ENCODE results near the gene MATN4. TPM values are rescaled to one million over a fixed set of nuclear protein-coding genes. Genes with fewer than 3 reads are reported as not detected.

MATN4 gene
- total and polyA plus RNA-seq, 11 donors: not detected

- H3K4me1 ChIP-seq: peaks cover 3 to 70% (median 54%) of the 10 kb centered on the region in 12 donors
- H3K36me3 ChIP-seq: no peaks in the 10 kb centered on the region
- intact Hi-C loops (cut with DNase I): loop anchor here in 1 of 10 donors (10.0 kb wide), 1 partner anchor 448 kb away; the partner anchor contains the start of genes DNTTIP1 and WFDC3
- 19 to 41% (median 31%) methylated on average over 3 of the region's 3 CpGs for WGBS, 4 donors
- DNase-seq (no peak), ATAC-seq (no peak)
- H3K27me3 ChIP-seq: no peaks in the 10 kb centered on the region
- H3K27ac ChIP-seq: peak overlapping the region; percentile 84 to 97 (median 95)
- peak overlapping the region in 11 of 12 donors; percentile 60 to 95 (median 77) for H3K4me3 ChIP-seq
- no peak for TF ChIP-seq POLR2A (IDR thresholded peaks at IDR 0.05)
- TF ChIP-seq CTCF (IDR thresholded peaks at IDR 0.05): no peak
- no peaks in the 10 kb centered on the region for H3K9me3 ChIP-seq
Measured at GRCh38 chr20:45346291-45346718, 38.2 kb upstream of the MATN4 start.

GRCh38 chr20:45345104-45345936 is 37.2 kb upstream of the MATN4 start:
- H3K27me3 ChIP-seq: no peaks in the 10 kb centered on the region
- no peaks in the 10 kb centered on the region for H3K9me3 ChIP-seq
- TF ChIP-seq CTCF (IDR thresholded peaks at IDR 0.05) (no peak), POLR2A (IDR thresholded peaks at IDR 0.05) (no peak)
- H3K4me3 ChIP-seq: peak overlapping the region in 11 of 12 donors; percentile 3 to 95 (median 77)
- peak in 2 of 4 donors; percentile 16 to 23 for ATAC-seq
- intact Hi-C loops (cut with DNase I): loop anchor here in 1 of 10 donors (10.0 kb wide), 1 partner anchor 449 kb away; the partner anchor contains the start of genes DNTTIP1 and WFDC3
- peak in 2 of 5 donors; percentile 33 to 45 for DNase-seq
- 32 to 52% (median 45%) methylated on average over 9 of the region's 9 CpGs for WGBS, 4 donors
- H3K36me3 ChIP-seq: no peaks in the 10 kb centered on the region
- H3K27ac ChIP-seq: peak overlapping the region; percentile 84 to 97 (median 95)
- H3K4me1 ChIP-seq: peaks cover 3 to 79% (median 62%) of the 10 kb centered on the region in 12 donors

GRCh38 chr20:45344168-45344860 is 36.2 kb upstream of the MATN4 start:
- ATAC-seq: peak in 3 of 4 donors; percentile 27 to 35 (median 29)
- H3K36me3 ChIP-seq: no peaks in the 10 kb centered on the region
- H3K9me3 ChIP-seq: no peaks in the 10 kb centered on the region
- H3K27me3 ChIP-seq: no peaks in the 10 kb centered on the region
- intact Hi-C loops (cut with DNase I): loop anchor here in 2 of 10 donors (5.0 to 10.0 kb wide), 2 partner anchors 63 to 450 kb away; partner anchors contain the start of genes DBNDD2 (in 1 of the 2), DNTTIP1 (in 1 of the 2) and WFDC3 (in 1 of the 2)
- 20 to 38% (median 27%) methylated on average over 9 of the region's 9 CpGs for WGBS, 4 donors
- peak overlapping the region in 9 of 12 donors; percentile 16 to 95 (median 70) for H3K4me3 ChIP-seq
- DNase-seq: peak in 2 of 5 donors; percentile 42 to 70
- H3K27ac ChIP-seq: peak overlapping the region; percentile 84 to 97 (median 95)
- peak in 1 of 2 donors; percentile 23 for TF ChIP-seq POLR2A (IDR thresholded peaks at IDR 0.05)
- no peak for TF ChIP-seq CTCF (IDR thresholded peaks at IDR 0.05)
- H3K4me1 ChIP-seq: peaks cover 3 to 87% (median 69%) of the 10 kb centered on the region in 12 donors
